T-cell (primary cell): ENCODE data around the gene DENND1A. TPM values are rescaled to one million over a fixed set of nuclear protein-coding genes. Genes with fewer than 3 reads are reported as not detected.
A peak's percentile ranks its signal among the peaks of the same experiment; 100 is the strongest.

Experiments
- ATAC-seq, 4 experiments: fragments of 200-7000 bp in 3 of 4; fragments of 150-1000 bp in 1 of 4; cut with Tn5 transposase; replicated peaks in 1 of 4; 1 replicate in 3 of 4; 2 replicates in 1 of 4; pipeline ENCODE4 v1.10.0; 2021; ENCODE audit warnings: moderate library complexity in 3 of 4, mild to moderate bottlenecking in 2 of 4, moderate number of reproducible peaks in 1 of 4
- CTCF ChIA-PET, 2 donors: fragments of 300-600 bp; sonication (Branson Sonifier 250); formaldehyde crosslinking; loops; one replicate each; lab custom pipeline; 2022; ENCODE audit warnings: antibody characterized with exemption in 2 of 2; lab: Charles Lee
- POLR2A ChIA-PET, 2 donors: fragments of 300-600 bp; sonication (Branson Sonifier 250); formaldehyde crosslinking; loops; one replicate each; lab custom pipeline; 2022; ENCODE audit warnings: antibody characterized with exemption in 2 of 2; lab: Charles Lee
- DNase-seq, 35 experiments: peaks; one replicate each; pipeline versions ENCODE4 v3.0.0 to v3.0.0-alpha.2; 2013 to 2023
- H3K27ac ChIP-seq: one replicate; pipeline ENCODE4 v1.5.1; 2013; ENCODE audit warnings: low read length
- H3K27me3 ChIP-seq, 2 experiments: replicated peaks in 1 of 2; 1 replicate in 1 of 2; 2 replicates in 1 of 2; pipeline versions ENCODE4 v1.6.1 to v1.7.0; 2013; ENCODE audit warnings: low read length in 1 of 2, mixed read lengths in 1 of 2; ENCODE audit not compliant: control insufficient read depth in 2 of 2, insufficient read depth in 2 of 2; ENCODE audit errors: extremely low read depth in 1 of 2
- H3K36me3 ChIP-seq, 2 donors: 1 replicate in 1 of 2; 2 replicates in 1 of 2; pipeline versions ENCODE4 v1.6.1 to v1.7.0; 2013; ENCODE audit warnings: low read length in 1 of 2; ENCODE audit not compliant: control insufficient read depth in 2 of 2, insufficient read depth in 1 of 2; ENCODE audit errors: extremely low read depth in 1 of 2
- H3K4me1 ChIP-seq, 2 experiments: 1 replicate in 1 of 2; 2 replicates in 1 of 2; pipeline versions ENCODE4 v1.6.1 to v1.7.0; 2013; ENCODE audit warnings: low read length in 2 of 2, mixed read lengths in 1 of 2; ENCODE audit not compliant: insufficient read depth in 2 of 2, control insufficient read depth in 1 of 2; ENCODE audit errors: extremely low read depth in 1 of 2
- H3K4me3 ChIP-seq, 2 donors: 1 replicate in 1 of 2; 2 replicates in 1 of 2; pipeline versions ENCODE4 v1.5.1 to v1.7.0; 2013; ENCODE audit warnings: mild to moderate bottlenecking in 2 of 2, low read length in 1 of 2, moderate library complexity in 1 of 2; ENCODE audit not compliant: control insufficient read depth in 1 of 2; ENCODE audit errors: extremely low read depth in 1 of 2
- H3K9me3 ChIP-seq: 2 replicates; pipeline ENCODE4 v1.7.0; 2013
- H3K27ac Mint-ChIP-seq, 2 donors: one replicate each; pipeline ENCODE4 v1.8.0; 2020 to 2021; ENCODE audit warnings: mild to moderate bottlenecking in 2 of 2, mixed read lengths in 2 of 2
- H3K27me3 Mint-ChIP-seq, 2 donors: one replicate each; pipeline ENCODE4 v1.8.0; 2021 to 2022; ENCODE audit warnings: mixed read lengths in 2 of 2
- H3K36me3 Mint-ChIP-seq: one replicate; pipeline ENCODE4 v1.8.0; 2021; ENCODE audit warnings: mixed read lengths
- H3K4me1 Mint-ChIP-seq, 3 donors: one replicate each; pipeline ENCODE4 v1.8.0; 2020 to 2022; ENCODE audit warnings: mixed read lengths in 3 of 3, mild to moderate bottlenecking in 1 of 3
- H3K4me3 Mint-ChIP-seq, 3 donors: one replicate each; pipeline ENCODE4 v1.8.0; 2020 to 2022; ENCODE audit warnings: mild to moderate bottlenecking in 3 of 3, mixed read lengths in 3 of 3, moderate library complexity in 3 of 3
- H3K9me3 Mint-ChIP-seq, 3 donors: one replicate each; pipeline ENCODE4 v1.8.0; 2020 to 2022; ENCODE audit warnings: mixed read lengths in 3 of 3
- WGBS: methylation state at CpG from one replicate; pipeline ENCODE4 v1.1.5; 2013; ENCODE audit warnings: missing lambda C conversion rate; ENCODE audit not compliant: insufficient coverage; 5-methylcytosine and 5-hydroxymethylcytosine counted together
- total RNA-seq, 35 experiments: library from RNA in 6 of 35; stranded (reverse) in 6 of 35; fragments of 120-200 nt in 1 of 35; gene quantifications; one replicate each; pipeline versions ENCODE4 v1.2.1 to v1.2.4 and lab custom pipeline; 2013 to 2026

Gene DENND1A
- total RNA-seq, 5 donors from 2014 or later (not counting 1 experiment from before 2014, with no cell fraction given) = 12.4 to 19.9 (median 14.1) TPM

- no peak for ATAC-seq
- Histone ChIP-seq H3K27me3 (peaks cover 0 to 7% of the 10 kb centered on the region in 2 experiments), H3K4me1 (peaks cover 7 to 15% of the 10 kb centered on the region in 2 experiments), H3K4me3 (no peak overlapping the region), H3K27ac (no peak overlapping the region), H3K36me3 (no peaks in the 10 kb centered on the region), H3K9me3 (no peaks in the 10 kb centered on the region)
- DNase-seq = no peak
- H3K4me3 Mint-ChIP-seq = no peak overlapping the region
- peaks cover 3 to 10% of the 10 kb centered on the region in 2 donors for H3K27me3 Mint-ChIP-seq
- H3K4me1 Mint-ChIP-seq = peaks cover 11 to 15% (median 14%) of the 10 kb centered on the region in 3 donors
- no peaks in the 10 kb centered on the region for H3K36me3 Mint-ChIP-seq
- no CpG with 5 or more reads among the region's 5 CpGs for WGBS
- H3K27ac Mint-ChIP-seq = no peak overlapping the region
- ChIA-PET CTCF (no interaction called here), POLR2A (no interaction called here)
- peaks cover 0 to 2% (median 0%) of the 10 kb centered on the region in 3 donors for H3K9me3 Mint-ChIP-seq
Measured at GRCh38 chr9:123933440-123934212, 3.7 kb upstream of the DENND1A start.

DNA sequence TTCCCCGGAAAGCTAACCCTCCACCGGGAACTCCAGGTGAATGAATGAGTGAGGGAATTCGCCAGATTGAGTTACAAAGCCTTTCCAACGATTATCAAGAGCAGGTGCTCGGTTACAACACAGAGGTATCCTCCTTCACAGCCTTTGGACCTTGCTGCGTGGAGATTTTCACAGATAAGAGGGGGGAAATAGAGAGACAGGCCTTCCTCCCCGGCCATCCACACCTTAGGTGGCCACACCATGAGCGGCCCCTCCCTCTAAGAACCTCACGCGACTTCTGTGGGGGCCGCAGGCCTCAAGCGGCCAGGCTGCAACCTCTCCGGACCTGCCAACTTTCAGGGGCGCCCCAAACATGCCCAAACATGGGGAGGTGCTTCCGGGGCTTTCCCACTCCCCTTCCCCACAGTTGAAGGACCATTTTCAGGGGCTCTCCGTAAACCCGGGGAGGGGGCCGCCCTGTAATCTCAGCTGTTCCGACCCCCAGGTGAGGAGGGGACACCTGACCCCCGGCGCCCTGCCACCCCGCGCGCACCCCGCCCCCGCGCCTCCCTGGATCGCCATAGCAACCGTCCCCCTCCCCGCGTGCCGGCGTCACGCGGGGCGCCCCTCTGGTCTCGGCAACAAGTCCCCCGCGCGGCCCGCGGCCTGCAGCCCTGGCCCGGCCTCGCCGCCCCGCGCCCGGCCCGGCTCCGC, 603 bp downstream of the DENND1A start:
- Mint-ChIP-seq H3K36me3 (no peaks in the 10 kb centered on the region), H3K4me1 (peaks cover 38 to 49% (median 41%) of the 10 kb centered on the region in 3 donors), H3K9me3 (no peaks in the 10 kb centered on the region), H3K27ac (peak overlapping the region; percentile 24 to 71), H3K27me3 (no peaks in the 10 kb centered on the region), H3K4me3 (peak overlapping the region; percentile 78 to 85 (median 81))
- H3K36me3 ChIP-seq = no peaks in the 10 kb centered on the region
- ChIA-PET CTCF (no interaction called here), POLR2A (no interaction called here)
- peak overlapping the region; percentile 19 for H3K27ac ChIP-seq
- WGBS = under 1% methylated on average over 38 of the region's 50 CpGs
- H3K27me3 ChIP-seq = no peaks in the 10 kb centered on the region
- peaks cover 12 to 21% of the 10 kb centered on the region in 2 experiments for H3K4me1 ChIP-seq
- no peaks in the 10 kb centered on the region for H3K9me3 ChIP-seq
- peak overlapping the region; percentile 65 to 70 for H3K4me3 ChIP-seq
- peak in 14 of 35 experiments; percentile 2 to 18 (median 6) for DNase-seq
- ATAC-seq = peak; percentile 3 to 7 (median 6)

DNA sequence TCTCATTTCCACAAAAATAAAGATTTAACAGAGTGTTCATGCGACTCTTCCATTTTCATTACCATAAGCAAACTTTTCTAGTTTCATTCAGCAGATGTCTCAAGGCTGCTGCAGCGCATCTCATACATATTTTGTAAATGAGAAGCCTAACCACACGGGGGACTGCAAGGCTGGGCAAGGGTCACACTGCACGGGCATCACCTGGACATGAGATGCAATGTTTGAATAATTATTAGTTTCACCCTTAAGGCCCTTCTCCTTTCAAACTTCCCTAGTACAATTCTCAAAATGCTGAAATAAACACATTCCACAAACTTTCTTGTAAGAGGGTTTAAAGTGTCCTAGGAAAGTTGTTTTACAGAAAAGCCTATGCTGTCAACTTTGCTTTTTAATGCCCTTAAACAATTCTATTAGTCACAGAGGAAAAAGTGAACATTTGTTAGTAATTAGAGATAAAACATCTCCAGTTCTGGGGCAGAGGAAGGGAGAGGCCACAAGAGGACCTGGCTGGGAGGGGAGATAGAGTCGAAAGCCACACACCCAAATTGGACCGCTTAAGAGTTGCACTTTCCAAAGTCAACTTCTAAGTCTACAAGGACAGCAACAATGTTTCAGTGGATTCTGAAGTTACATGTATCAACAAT, 1.3 kb downstream of the DENND1A start:
- H3K4me1 ChIP-seq = peaks cover 12 to 21% of the 10 kb centered on the region in 2 experiments
- H3K27me3 Mint-ChIP-seq = no peaks in the 10 kb centered on the region
- no peaks in the 10 kb centered on the region for H3K36me3 ChIP-seq
- POLR2A ChIA-PET = interaction anchor here in 1 of 2 donors (0.6 kb wide), 1 partner anchor 26 kb away, joined by 4 read pairs; no protein-coding TSS in a partner anchor
- peak overlapping the region; percentile 24 to 71 for H3K27ac Mint-ChIP-seq
- H3K4me3 ChIP-seq = peak overlapping the region; percentile 65 to 70
- peak overlapping the region; percentile 78 to 85 (median 81) for H3K4me3 Mint-ChIP-seq
- DNase-seq (peak in 1 of 35 experiments; percentile 14), ATAC-seq (no peak)
- no peaks in the 10 kb centered on the region for H3K27me3 ChIP-seq
- peaks cover 3 to 4% (median 3%) of the 10 kb centered on the region in 3 donors for H3K9me3 Mint-ChIP-seq
- no peak overlapping the region for H3K27ac ChIP-seq
- H3K36me3 Mint-ChIP-seq = peaks cover 3% of the 10 kb centered on the region
- H3K4me1 Mint-ChIP-seq = peaks cover 38 to 52% (median 41%) of the 10 kb centered on the region in 3 donors
- CTCF ChIA-PET = no interaction called here
- no peaks in the 10 kb centered on the region for H3K9me3 ChIP-seq
- WGBS = no CpG with 5 or more reads among the region's 6 CpGs

DNA sequence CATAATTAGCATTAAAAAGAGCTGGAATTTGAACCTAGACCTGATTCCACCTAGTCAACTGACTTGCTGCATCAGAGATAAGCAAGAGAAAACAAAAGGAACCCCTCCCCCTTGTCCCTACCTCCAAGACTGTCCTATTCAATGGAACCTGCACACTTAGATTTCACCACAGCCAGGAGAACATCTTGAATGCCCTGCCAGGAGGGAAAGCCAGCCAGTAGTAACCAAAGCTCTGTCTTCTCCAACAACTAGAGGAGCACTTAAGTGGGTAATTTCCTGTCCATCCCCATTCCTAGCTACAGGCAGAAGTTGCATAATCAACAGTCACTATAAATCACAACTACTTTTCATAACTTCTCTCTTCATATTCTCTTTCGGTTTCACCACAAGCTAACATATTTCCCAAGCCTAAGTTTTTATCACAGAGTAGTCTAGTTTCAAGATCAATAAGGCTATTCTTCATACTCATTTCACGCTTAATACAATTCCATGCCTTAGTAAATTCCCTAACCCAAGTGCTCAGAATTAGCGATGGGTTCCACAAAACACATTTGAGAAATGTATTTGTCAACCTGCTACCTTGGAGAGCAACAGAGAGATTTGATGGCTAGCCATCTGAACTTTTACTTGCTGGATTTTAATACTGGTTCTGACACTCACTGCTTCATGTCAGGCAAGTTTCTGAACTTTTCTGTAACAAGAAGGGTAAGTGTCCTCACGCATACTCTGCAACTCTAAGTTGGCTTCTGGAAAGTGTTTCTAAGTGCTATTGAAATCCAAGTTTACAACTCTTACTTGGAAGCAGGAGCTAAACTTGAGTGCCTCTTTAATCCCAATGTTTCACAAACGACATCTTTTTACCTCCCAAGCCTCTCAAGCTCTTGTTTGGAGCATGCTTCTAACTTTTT, 2.0 kb downstream of the DENND1A start:
- H3K27ac ChIP-seq = no peak overlapping the region
- Mint-ChIP-seq H3K4me1 (peaks cover 38 to 54% (median 41%) of the 10 kb centered on the region in 3 donors), H3K9me3 (peaks cover 4 to 5% (median 4%) of the 10 kb centered on the region in 3 donors), H3K36me3 (peaks cover 4% of the 10 kb centered on the region), H3K27ac (peak overlapping the region in 1 of 2 donors; percentile 8), H3K4me3 (peak overlapping the region; percentile 78 to 85 (median 81)), H3K27me3 (no peaks in the 10 kb centered on the region)
- H3K4me3 ChIP-seq = no peak overlapping the region
- ChIA-PET POLR2A (interaction anchor here in 1 of 2 donors (0.6 kb wide), 1 partner anchor 25 kb away, joined by 4 read pairs; no protein-coding TSS in a partner anchor), CTCF (no interaction called here)
- H3K4me1 ChIP-seq = peaks cover 12 to 21% of the 10 kb centered on the region in 2 experiments
- peak in 1 of 35 experiments; percentile 6 for DNase-seq
- WGBS = 43% methylated on average over 3 of the region's 5 CpGs
- no peaks in the 10 kb centered on the region for H3K9me3 ChIP-seq
- no peaks in the 10 kb centered on the region for H3K27me3 ChIP-seq
- no peak for ATAC-seq
- peaks cover 0 to 3% of the 10 kb centered on the region in 2 donors for H3K36me3 ChIP-seq

DNA sequence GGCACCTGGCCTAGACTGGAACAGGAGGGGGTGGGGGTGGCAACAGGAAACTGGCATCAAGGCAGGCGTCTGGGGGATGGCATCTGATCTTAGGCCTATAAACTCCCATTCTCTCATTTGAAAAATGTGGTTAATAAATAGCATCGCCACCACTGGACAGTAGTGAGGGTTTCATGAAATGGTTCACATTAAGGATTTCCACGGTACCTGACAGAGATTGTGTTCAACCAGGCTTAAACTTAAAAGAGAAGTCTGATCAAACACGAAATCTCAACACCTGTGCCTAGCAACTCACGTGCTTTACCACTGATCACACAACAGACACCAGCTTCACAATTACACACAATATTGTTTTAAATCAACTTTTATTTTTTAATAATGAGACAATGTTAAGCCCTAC, 3.0 kb downstream of the DENND1A start:
- no peak for ATAC-seq
- Histone ChIP-seq H3K4me1 (peaks cover 12 to 21% of the 10 kb centered on the region in 2 experiments), H3K27ac (no peak overlapping the region), H3K36me3 (peaks cover 0 to 3% of the 10 kb centered on the region in 2 donors), H3K9me3 (no peaks in the 10 kb centered on the region), H3K4me3 (no peak overlapping the region), H3K27me3 (no peaks in the 10 kb centered on the region)
- CTCF ChIA-PET = no interaction called here
- no peak for DNase-seq
- no peak overlapping the region for H3K4me3 Mint-ChIP-seq
- POLR2A ChIA-PET = no interaction called here
- H3K36me3 Mint-ChIP-seq = peaks cover 4% of the 10 kb centered on the region
- no CpG with 5 or more reads among the region's 5 CpGs for WGBS
- H3K27me3 Mint-ChIP-seq = no peaks in the 10 kb centered on the region
- peaks cover 4 to 5% (median 4%) of the 10 kb centered on the region in 3 donors for H3K9me3 Mint-ChIP-seq
- no peak overlapping the region for H3K27ac Mint-ChIP-seq
- H3K4me1 Mint-ChIP-seq = peaks cover 38 to 60% (median 41%) of the 10 kb centered on the region in 3 donors
